Duodenal mucosa (tissue), 2 donors: ENCODE results near the gene HACD3.
"Not testable (repeated sequence)": the region's sequence is repeated elsewhere in the genome, so short reads cannot be mapped to it uniquely, and the experiment has no call there.

ENCODE experiments used
- H3K27ac ChIP-seq: one replicate; pipeline ENCODE4 v1.7.0; 2013; ENCODE audit warnings: low read depth, low read length
- H3K27me3 ChIP-seq, 2 donors: one replicate each; pipeline ENCODE4 v1.7.0; 2013; ENCODE audit warnings: low read length in 2 of 2, control low read depth in 1 of 2; ENCODE audit not compliant: insufficient read depth in 2 of 2, control insufficient read depth in 1 of 2
- H3K36me3 ChIP-seq, 2 donors: one replicate each; pipeline ENCODE4 v1.7.0; 2013; ENCODE audit warnings: low read length in 2 of 2, control low read depth in 1 of 2; ENCODE audit not compliant: insufficient read depth in 2 of 2, control insufficient read depth in 1 of 2
- H3K4me1 ChIP-seq, 2 donors: one replicate each; pipeline ENCODE4 v1.7.0; 2013; ENCODE audit warnings: low read length in 2 of 2, control low read depth in 1 of 2; ENCODE audit not compliant: insufficient read depth in 2 of 2, control insufficient read depth in 1 of 2
- H3K4me3 ChIP-seq, 2 donors: one replicate each; pipeline ENCODE4 v1.7.0; 2013; ENCODE audit warnings: low read length in 2 of 2, low read depth in 1 of 2
- H3K9ac ChIP-seq, 2 donors: one replicate each; pipeline ENCODE4 v1.7.0; 2013; ENCODE audit warnings: low read length in 2 of 2, low read depth in 1 of 2
- H3K9me3 ChIP-seq, 2 donors: one replicate each; pipeline ENCODE4 v1.7.0; 2013; ENCODE audit warnings: low read length in 2 of 2, control low read depth in 1 of 2; ENCODE audit not compliant: control insufficient read depth in 1 of 2

The HACD3 gene

DNA sequence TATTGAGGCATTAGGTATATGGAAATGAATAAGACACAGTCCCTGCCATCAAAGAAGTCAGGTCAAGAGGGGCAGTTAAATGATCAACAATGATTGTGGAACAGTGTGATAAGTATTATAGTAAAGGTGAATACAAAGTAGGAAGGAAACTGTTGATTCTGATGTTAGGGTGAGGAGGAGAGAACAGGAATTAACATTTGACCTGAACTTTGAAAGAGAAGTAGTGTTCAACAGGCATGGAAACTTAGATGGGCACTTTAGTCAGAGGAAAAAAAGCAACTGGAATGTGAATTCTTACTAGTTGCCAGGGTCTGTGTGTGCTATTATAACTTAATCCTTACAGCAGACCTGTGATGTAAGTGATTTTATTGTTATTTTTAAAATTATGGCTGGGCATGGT is 17.6 kb downstream of the HACD3 start:
- H3K27me3 ChIP-seq = no peaks in the 10 kb centered on the region
- H3K4me3 ChIP-seq = no peak overlapping the region
- no peaks in the 10 kb centered on the region for H3K36me3 ChIP-seq
- H3K4me1 ChIP-seq = peaks cover 0 to 5% of the 10 kb centered on the region in 2 donors
- no peak overlapping the region for H3K27ac ChIP-seq
- no peaks in the 10 kb centered on the region for H3K9me3 ChIP-seq
- H3K9ac ChIP-seq = no peak overlapping the region

- not testable (repeated sequence) for H3K9ac ChIP-seq, H3K4me1 ChIP-seq, H3K36me3 ChIP-seq, H3K4me3 ChIP-seq, H3K9me3 ChIP-seq, H3K27me3 ChIP-seq, H3K27ac ChIP-seq
Measured at GRCh38 chr15:65549288-65549687, 19.0 kb downstream of the HACD3 start.

DNA sequence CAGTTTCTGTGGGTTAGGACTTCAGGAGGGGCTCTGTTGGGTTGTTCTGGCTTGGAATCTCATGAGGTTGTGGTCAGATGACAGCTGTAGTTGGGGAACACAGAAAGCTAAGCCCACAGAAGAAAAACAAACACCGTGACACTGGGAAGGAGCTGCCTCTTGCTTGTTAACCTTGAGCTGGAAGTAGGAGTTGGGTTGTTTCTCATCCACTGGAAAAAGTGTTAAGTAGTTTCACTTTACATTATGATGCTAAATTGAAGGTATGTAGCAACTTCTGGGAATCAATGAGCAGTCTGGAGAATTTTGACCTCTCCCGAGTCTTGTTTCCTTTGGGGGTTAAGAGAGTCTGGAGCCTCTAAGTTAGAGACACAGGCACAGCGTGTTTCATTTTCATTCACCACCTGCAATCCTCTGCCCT is 20.4 kb downstream of the HACD3 start:
- no peak overlapping the region for H3K9ac ChIP-seq
- peaks cover 5 to 14% of the 10 kb centered on the region in 2 donors for H3K36me3 ChIP-seq
- no peaks in the 10 kb centered on the region for H3K9me3 ChIP-seq
- no peak overlapping the region for H3K4me3 ChIP-seq
- H3K4me1 ChIP-seq = peaks cover 0 to 5% of the 10 kb centered on the region in 2 donors
- no peaks in the 10 kb centered on the region for H3K27me3 ChIP-seq
- H3K27ac ChIP-seq = no peak overlapping the region

- Histone ChIP-seq H3K4me1 (peaks cover 0 to 5% of the 10 kb centered on the region in 2 donors), H3K9me3 (no peaks in the 10 kb centered on the region)
Measured at GRCh38 chr15:65551183-65551582, 20.9 kb downstream of the HACD3 start.

DNA sequence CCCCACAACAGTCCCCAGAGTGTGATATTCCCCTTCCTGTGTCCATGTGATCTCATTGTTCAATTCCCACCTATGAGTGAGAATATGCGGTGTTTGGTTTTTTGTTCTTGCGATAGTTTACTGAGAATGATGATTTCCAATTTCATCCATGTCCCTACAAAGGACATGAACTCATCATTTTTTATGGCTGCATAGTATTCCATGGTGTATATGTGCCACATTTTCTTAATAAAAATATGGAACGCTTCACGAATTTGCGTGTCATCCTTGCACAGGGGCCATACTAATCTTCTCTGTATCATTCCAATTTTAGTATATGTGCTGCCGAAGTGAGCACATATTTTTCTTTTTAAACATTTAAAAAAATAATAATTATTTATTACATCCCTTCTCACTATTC is 22.6 kb downstream of the HACD3 start:
- not testable (repeated sequence) for H3K27ac ChIP-seq, H3K9ac ChIP-seq, H3K9me3 ChIP-seq, H3K4me1 ChIP-seq, H3K27me3 ChIP-seq, H3K4me3 ChIP-seq
- H3K36me3 ChIP-seq = peaks cover 10 to 27% of the 10 kb centered on the region in 2 donors

More at GRCh38 chr15:65551183-65551582, 20.9 kb downstream of the HACD3 start:
- Histone ChIP-seq H3K27ac (no peak overlapping the region), H3K27me3 (no peaks in the 10 kb centered on the region), H3K4me3 (no peak overlapping the region), H3K36me3 (peaks cover 7 to 15% of the 10 kb centered on the region in 2 donors), H3K9ac (no peak overlapping the region)

GRCh38 chr15:65553691-65554090 is 23.4 kb downstream of the HACD3 start:
- peaks cover 10 to 31% of the 10 kb centered on the region in 2 donors for H3K36me3 ChIP-seq
- no peak overlapping the region for H3K27ac ChIP-seq
- H3K9ac ChIP-seq = no peak overlapping the region
- no peak overlapping the region for H3K4me3 ChIP-seq
- no peaks in the 10 kb centered on the region for H3K27me3 ChIP-seq
- no peaks in the 10 kb centered on the region for H3K9me3 ChIP-seq
- peaks cover 0 to 5% of the 10 kb centered on the region in 2 donors for H3K4me1 ChIP-seq

DNA sequence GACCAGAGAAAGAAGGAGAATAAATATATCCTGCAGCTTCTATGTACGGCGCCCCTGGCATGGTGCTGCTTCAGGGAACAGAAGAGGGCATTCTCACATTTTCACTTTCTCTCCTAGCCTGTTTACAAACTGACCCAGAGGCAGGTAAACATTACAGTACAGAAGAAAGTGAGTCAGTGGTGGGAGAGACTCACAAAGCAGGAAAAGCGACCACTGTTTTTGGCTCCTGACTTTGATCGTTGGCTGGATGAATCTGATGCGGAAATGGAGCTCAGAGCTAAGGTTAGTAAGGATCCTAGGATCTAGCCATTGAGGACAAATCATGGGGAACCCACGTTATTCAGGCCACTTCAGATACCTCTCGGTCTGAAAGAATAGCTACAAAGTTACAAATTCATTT is 26.4 kb downstream of the HACD3 start:
- no peaks in the 10 kb centered on the region for H3K4me1 ChIP-seq
- no peak overlapping the region for H3K9ac ChIP-seq
- H3K36me3 ChIP-seq = peaks cover 13 to 44% of the 10 kb centered on the region in 2 donors
- no peaks in the 10 kb centered on the region for H3K27me3 ChIP-seq
- no peaks in the 10 kb centered on the region for H3K9me3 ChIP-seq
- H3K27ac ChIP-seq = no peak overlapping the region
- H3K4me3 ChIP-seq = no peak overlapping the region

DNA sequence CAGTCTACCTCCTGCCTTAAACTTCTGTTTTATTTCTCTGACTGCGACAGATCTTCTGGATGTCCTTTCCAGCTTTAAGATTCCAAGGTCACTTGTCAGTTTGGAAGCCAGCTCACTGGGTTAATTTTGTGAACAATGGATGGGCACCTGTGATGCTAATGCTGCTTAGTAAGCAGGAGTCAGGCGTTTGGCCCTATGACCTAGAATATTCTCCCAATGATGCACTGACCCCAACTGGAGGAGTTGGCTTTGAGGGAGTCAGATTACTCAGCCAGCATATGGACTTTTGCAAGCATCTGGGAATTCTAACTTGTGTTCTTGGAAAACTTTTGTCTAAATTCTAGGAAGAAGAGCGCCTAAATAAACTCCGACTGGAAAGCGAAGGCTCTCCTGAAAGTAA is 28.1 kb downstream of the HACD3 start:
- no peaks in the 10 kb centered on the region for H3K9me3 ChIP-seq
- H3K27me3 ChIP-seq = no peaks in the 10 kb centered on the region
- no peak overlapping the region for H3K9ac ChIP-seq
- H3K4me3 ChIP-seq = no peak overlapping the region
- no peaks in the 10 kb centered on the region for H3K4me1 ChIP-seq
- H3K36me3 ChIP-seq = peaks cover 17 to 53% of the 10 kb centered on the region in 2 donors
- no peak overlapping the region for H3K27ac ChIP-seq

DNA sequence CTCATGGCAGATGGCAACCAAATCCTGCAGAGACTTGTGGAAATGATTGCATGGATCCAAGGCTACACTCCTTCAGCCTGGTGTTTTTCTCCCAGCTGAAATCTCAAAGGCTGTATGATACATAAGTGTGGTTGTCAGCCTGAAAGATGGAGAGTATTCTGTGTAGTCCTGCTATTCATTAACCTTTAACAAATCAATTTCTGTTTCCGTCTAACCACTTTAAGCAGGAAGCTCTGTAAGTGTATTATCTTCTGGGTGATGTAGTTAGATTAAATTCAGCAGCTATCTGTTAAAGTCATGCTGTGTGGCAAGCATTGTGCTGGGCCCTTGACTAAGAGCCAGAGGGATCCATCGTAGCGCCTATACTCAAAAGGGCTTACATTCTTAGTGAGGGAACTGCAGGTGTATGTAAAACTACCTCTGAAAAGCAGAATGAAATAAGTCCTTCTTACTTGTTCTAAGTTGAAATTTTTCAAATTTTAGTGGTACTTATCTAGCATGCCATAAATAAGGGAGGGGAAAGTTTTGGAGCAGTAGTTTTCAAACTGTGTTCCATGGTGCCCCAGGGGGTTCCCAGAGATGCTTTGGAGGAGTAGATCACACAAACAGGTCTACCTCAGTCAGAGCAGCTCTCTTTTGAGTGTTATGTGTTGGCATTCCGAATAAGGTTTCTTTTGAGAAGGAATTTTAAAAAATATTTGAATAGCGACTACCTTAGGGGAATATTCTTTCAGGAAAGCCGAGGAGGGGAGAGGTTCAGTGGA is 28.9 kb downstream of the HACD3 start:
- no peak overlapping the region for H3K27ac ChIP-seq
- H3K9me3 ChIP-seq = no peaks in the 10 kb centered on the region
- H3K36me3 ChIP-seq = peaks cover 17 to 57% of the 10 kb centered on the region in 2 donors
- no peaks in the 10 kb centered on the region for H3K27me3 ChIP-seq
- no peak overlapping the region for H3K4me3 ChIP-seq
- no peaks in the 10 kb centered on the region for H3K4me1 ChIP-seq
- no peak overlapping the region for H3K9ac ChIP-seq

DNA sequence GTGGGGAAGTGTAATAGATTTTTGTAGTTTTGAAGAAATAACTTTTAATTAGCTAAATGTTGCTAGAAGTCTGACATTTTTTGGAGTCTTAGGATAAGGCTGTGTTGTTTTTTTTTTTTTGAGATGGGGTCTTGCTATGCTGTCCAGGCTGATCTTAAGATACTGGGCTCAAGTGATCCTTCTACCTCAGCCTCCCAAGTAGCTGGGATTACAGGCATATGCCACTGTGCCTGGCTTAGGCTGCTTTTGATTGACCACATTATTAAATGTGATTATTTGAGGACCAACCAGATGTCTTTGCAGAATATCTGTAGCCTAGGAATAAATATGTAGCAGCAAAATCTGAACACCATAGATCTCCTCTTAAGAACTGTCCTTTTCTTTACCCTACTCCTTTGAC is 29.7 kb downstream of the HACD3 start:
- no peak overlapping the region for H3K4me3 ChIP-seq
- no peaks in the 10 kb centered on the region for H3K27me3 ChIP-seq
- no peak overlapping the region for H3K9ac ChIP-seq
- H3K4me1 ChIP-seq = no peaks in the 10 kb centered on the region
- peaks cover 17 to 60% of the 10 kb centered on the region in 2 donors for H3K36me3 ChIP-seq
- no peak overlapping the region for H3K27ac ChIP-seq
- H3K9me3 ChIP-seq = no peaks in the 10 kb centered on the region
